Measurements from ENCODE around the gene KCNT2.
"Not testable (repeated sequence)": the region's sequence is repeated elsewhere in the genome, so short reads cannot be mapped to it uniquely, and the experiment has no call there.

KCNT2 gene

GRCh38 chr1:196306421-196306820, 301.8 kb downstream of the KCNT2 start:
- DNase-seq: no peak

- DNase-seq: no peak
Observed at GRCh38 chr1:196305216-196305615, 303.0 kb downstream of the KCNT2 start.

- no peak for DNase-seq
Observed at GRCh38 chr1:196302981-196303380, 305.3 kb downstream of the KCNT2 start.

GRCh38 chr1:196302420-196302819, 305.8 kb downstream of the KCNT2 start:
- no peak for DNase-seq

GRCh38 chr1:196295766-196296165, 312.5 kb downstream of the KCNT2 start:
- DNase-seq: no peak

- DNase-seq: no peak
Observed at GRCh38 chr1:196278816-196279215, 329.4 kb downstream of the KCNT2 start.

- DNase-seq: no peak
Observed at GRCh38 chr1:196277860-196278259, 330.4 kb downstream of the KCNT2 start.

- no peak for DNase-seq
Observed at GRCh38 chr1:196271212-196271947, 336.9 kb downstream of the KCNT2 start.

GRCh38 chr1:196263086-196263485, 345.2 kb downstream of the KCNT2 start:
- DNase-seq: not testable (repeated sequence)

- no peak for DNase-seq
Observed at GRCh38 chr1:196260270-196260669, 348.0 kb downstream of the KCNT2 start.

- DNase-seq: no peak
Observed at GRCh38 chr1:196259316-196259715, 348.9 kb downstream of the KCNT2 start.

- DNase-seq: no peak
Observed at GRCh38 chr1:196255762-196256161, 352.5 kb downstream of the KCNT2 start.

GRCh38 chr1:196229546-196229945, 378.7 kb downstream of the KCNT2 start:
- DNase-seq: no peak

GRCh38 chr1:196214866-196215265, 393.4 kb downstream of the KCNT2 start:
- no peak for DNase-seq

- no peak for DNase-seq
Observed at GRCh38 chr1:196209983-196210382, 398.3 kb downstream of the KCNT2 start.

- DNase-seq: no peak
Observed at GRCh38 chr1:196209265-196209664, 399.0 kb downstream of the KCNT2 start.

GRCh38 chr1:196207612-196208217, 400.5 kb downstream of the KCNT2 start:
- no peak for DNase-seq

- DNase-seq: no peak
Observed at GRCh38 chr1:196205882-196206281, 402.4 kb downstream of the KCNT2 start.

GRCh38 chr1:196196486-196196885, 411.8 kb downstream of the KCNT2 start:
- no peak for DNase-seq

- no peak for DNase-seq
Observed at GRCh38 chr1:196193896-196194559, 414.2 kb downstream of the KCNT2 start.

GRCh38 chr1:196183941-196184340, 424.3 kb downstream of the KCNT2 start:
- no peak for DNase-seq

- no peak for DNase-seq
Observed at GRCh38 chr1:196181594-196181878, 426.7 kb downstream of the KCNT2 start.

GRCh38 chr1:196180847-196181593, 427.2 kb downstream of the KCNT2 start:
- no peak for DNase-seq
